ENCODE results near the gene ZNF732. TPM values are rescaled to one million over a fixed set of nuclear protein-coding genes. Genes with fewer than 3 reads are reported as not detected.

Gene ZNF732
- polyA plus RNA-seq, 1 donor from 2014 or later, result 0.26 TPM

GRCh38 chr4:223913-224497 lies 81.3 kb downstream of the ZNF732 start:
- no peaks in the 10 kb centered on the region for H3K9me3 ChIP-seq (ENCODE audit: low read length)

More at GRCh38 chr4:223913-224497, 81.3 kb downstream of the ZNF732 start:
- no peaks in the 10 kb centered on the region for H3K36me3 ChIP-seq (ENCODE audit: insufficient read depth, low read length)
- H3K4me3 ChIP-seq (ENCODE audit: low read length), result no peak overlapping the region
- no peaks in the 10 kb centered on the region for H4K20me1 ChIP-seq (ENCODE audit: insufficient read depth)
- H3K9ac ChIP-seq (ENCODE audit: low read length), result no peak overlapping the region
- H3K79me2 ChIP-seq (replicated peaks; ENCODE audit: insufficient read depth, low read length), result no peaks in the 10 kb centered on the region
- TF ChIP-seq POLR2AphosphoS5 (IDR thresholded peaks at IDR 0.05), result no peak
- no peak for TF ChIP-seq MXI1 (conservative IDR thresholded peaks at IDR 0.05; ENCODE audit: poor library complexity, severe bottlenecking)
- TF ChIP-seq TAF1 (IDR thresholded peaks at IDR 0.05; ENCODE audit: low read depth), result no peak
- TF ChIP-seq SMC3 (conservative IDR thresholded peaks at IDR 0.05; ENCODE audit: poor library complexity), result no peak
- TF ChIP-seq CTCF (IDR thresholded peaks at IDR 0.05; ENCODE audit: poor library complexity, severe bottlenecking), result no peak
- no peak for TF ChIP-seq EZH2 (IDR thresholded peaks at IDR 0.05; ENCODE audit: borderline replicate concordance, insufficient read depth, low read length, poor library complexity, severe bottlenecking)
- no peak for TF ChIP-seq RAD21 (conservative IDR thresholded peaks at IDR 0.05)
- no peak overlapping the region for H3K4me2 ChIP-seq (ENCODE audit: low read length)
- H2AFZ ChIP-seq (ENCODE audit: low read depth, low read length), result no peak overlapping the region
- H3K9me2 ChIP-seq (ENCODE audit: insufficient read depth, low read length), result no peaks in the 10 kb centered on the region
- H3K27ac ChIP-seq (ENCODE audit: low read length), result no peak overlapping the region
- H3K27me3 ChIP-seq (ENCODE audit: insufficient read depth, low read depth, low read length), result no peaks in the 10 kb centered on the region
- H3F3A ChIP-seq (ENCODE audit: insufficient read depth, low read length, poor library complexity, severe bottlenecking), result no peaks in the 10 kb centered on the region

Small RNA genes lying within 50 kb of the gene (small RNA-seq; reads per million reads assigned to genes)
- 0 reads per million in 3 experiments for gene AC079140.2
- 0 reads per million in 3 experiments for gene MIR571

Other genes with a start within 250 kb of the ZNF732 start
- 11.4 and 12.8 TPM in 2 replicates for gene ZNF718, start 181.0 kb downstream of the ZNF732 start, polyA plus RNA-seq
- 19.0 and 29.4 TPM in 2 replicates for gene ZNF141, start 32.3 kb upstream of the ZNF732 start, polyA plus RNA-seq
- gene ZNF721, start 193.7 kb upstream of the ZNF732 start, polyA plus RNA-seq, result 43.3 and 47.1 TPM in 2 replicates
- 53.5 and 60.4 TPM in 2 replicates for gene PIGG, start 193.7 kb upstream of the ZNF732 start, polyA plus RNA-seq

Measured in neural cell (in vitro differentiated cells).